Peyer's patch (tissue), 4 donors: Measurements from ENCODE around the gene NTNG1. TPM values are rescaled to one million over a fixed set of nuclear protein-coding genes. Genes with fewer than 3 reads are reported as not detected.
A peak's percentile ranks its signal among the peaks of the same experiment; 100 is the strongest.

Experiments
- DNase-seq, 3 donors: peaks; one replicate each; pipeline ENCODE4 v3.0.0-alpha.2; 2017 to 2019
- H3K27ac ChIP-seq, 4 donors: fragments of 200-600 bp; sonication (generic); one replicate each; pipeline ENCODE4 v1.5.1; 2016 to 2019
- H3K27me3 ChIP-seq, 2 donors: fragments of 200-600 bp; sonication (generic); one replicate each; pipeline ENCODE4 v1.5.1; 2019
- H3K36me3 ChIP-seq, 3 donors: fragments of 200-600 bp; sonication (generic); one replicate each; pipeline ENCODE4 v1.5.1; 2016 to 2019
- H3K4me1 ChIP-seq, 4 donors: fragments of 200-600 bp; sonication (generic); one replicate each; pipeline ENCODE4 v1.5.1; 2016 to 2019
- H3K4me3 ChIP-seq, 4 donors: fragments of 200-600 bp; sonication (generic); 1 replicate in 3 of 4; 2 replicates in 1 of 4; pipeline ENCODE4 v1.5.1; 2016 to 2019; ENCODE audit warnings: mild to moderate bottlenecking in 1 of 4
- H3K9me3 ChIP-seq, 4 donors: fragments of 200-600 bp; sonication (generic); one replicate each; pipeline ENCODE4 v1.5.1; 2016 to 2019; ENCODE audit warnings: mild to moderate bottlenecking in 1 of 4
- POLR2A ChIP-seq, 2 donors: fragments of 450-650 bp; IDR thresholded peaks; one replicate each; pipeline ENCODE4 v1.5.1; 2017; ENCODE audit warnings: antibody characterized with exemption in 2 of 2, mild to moderate bottlenecking in 2 of 2, moderate library complexity in 2 of 2
- total RNA-seq, 4 donors: library from RNA; depleted of rRNA; stranded (reverse); fragments of >200 nt; gene quantifications; one replicate each; pipeline ENCODE4 v1.1.0, GENCODE V29; 2016
- TF ChIP-seq, protein P1 (sequence below), 6 experiments: fragments of 450-650 bp in 4 of 6; fragments of 200-600 bp in 2 of 6; sonication (generic) in 1 of 6; IDR thresholded peaks; one replicate each; pipeline ENCODE4 v1.5.1; 2017 to 2019; ENCODE audit warnings: antibody characterized with exemption in 6 of 6, mild to moderate bottlenecking in 3 of 6, moderate library complexity in 1 of 6

The NTNG1 gene
- total RNA-seq, 4 donors from 2014 or later, result 17.3 TPM; not detected in 3

DNA sequence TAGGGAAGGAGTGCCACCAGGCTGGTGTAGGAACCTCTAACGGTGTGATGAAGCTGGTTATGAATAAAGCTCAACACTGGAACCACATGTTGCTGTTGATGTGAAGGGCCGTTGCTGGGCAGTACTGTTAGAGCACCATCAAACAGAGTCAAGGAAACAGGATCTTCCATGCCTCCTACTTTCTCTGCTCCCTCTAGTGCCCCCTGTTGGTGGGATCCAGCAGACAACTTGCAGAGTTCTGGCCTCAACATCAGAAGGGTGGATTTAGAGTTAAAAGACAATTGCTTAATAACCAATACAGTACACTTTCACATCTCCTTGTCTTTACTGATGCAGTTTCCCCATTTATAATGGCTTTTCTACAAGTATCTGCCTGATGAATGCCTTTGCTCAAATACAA is 336.4 kb downstream of the NTNG1 start:
- DNase-seq, result no peak

DNA sequence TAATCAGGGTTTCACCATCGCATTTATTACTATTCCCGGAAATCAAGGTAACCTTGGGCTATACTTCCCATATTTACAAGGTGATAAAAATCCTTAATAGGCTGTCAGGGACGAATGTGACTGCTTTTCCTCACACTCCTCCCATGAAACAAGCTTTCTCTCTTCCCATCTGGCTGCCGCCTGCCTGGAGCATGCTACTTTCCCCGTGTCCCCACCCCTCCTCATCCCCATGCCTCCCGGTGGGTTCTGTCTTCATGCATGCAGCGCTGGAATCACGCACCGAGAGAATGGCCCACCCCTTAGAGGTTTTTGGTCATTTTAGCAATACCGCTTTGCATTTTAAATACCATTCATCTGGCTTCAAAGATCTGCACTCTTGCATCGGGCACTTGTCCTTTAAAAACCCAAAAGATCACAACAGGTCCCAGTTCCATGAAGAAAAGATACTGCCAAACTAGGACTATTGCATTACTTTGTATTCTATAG is 339.1 kb downstream of the NTNG1 start:
- no peaks in the 10 kb centered on the region for H3K27me3 ChIP-seq
- H3K36me3 ChIP-seq, result no peaks in the 10 kb centered on the region
- no peaks in the 10 kb centered on the region for H3K4me1 ChIP-seq
- no peak overlapping the region for H3K4me3 ChIP-seq
- TF ChIP-seq, protein P1, sequence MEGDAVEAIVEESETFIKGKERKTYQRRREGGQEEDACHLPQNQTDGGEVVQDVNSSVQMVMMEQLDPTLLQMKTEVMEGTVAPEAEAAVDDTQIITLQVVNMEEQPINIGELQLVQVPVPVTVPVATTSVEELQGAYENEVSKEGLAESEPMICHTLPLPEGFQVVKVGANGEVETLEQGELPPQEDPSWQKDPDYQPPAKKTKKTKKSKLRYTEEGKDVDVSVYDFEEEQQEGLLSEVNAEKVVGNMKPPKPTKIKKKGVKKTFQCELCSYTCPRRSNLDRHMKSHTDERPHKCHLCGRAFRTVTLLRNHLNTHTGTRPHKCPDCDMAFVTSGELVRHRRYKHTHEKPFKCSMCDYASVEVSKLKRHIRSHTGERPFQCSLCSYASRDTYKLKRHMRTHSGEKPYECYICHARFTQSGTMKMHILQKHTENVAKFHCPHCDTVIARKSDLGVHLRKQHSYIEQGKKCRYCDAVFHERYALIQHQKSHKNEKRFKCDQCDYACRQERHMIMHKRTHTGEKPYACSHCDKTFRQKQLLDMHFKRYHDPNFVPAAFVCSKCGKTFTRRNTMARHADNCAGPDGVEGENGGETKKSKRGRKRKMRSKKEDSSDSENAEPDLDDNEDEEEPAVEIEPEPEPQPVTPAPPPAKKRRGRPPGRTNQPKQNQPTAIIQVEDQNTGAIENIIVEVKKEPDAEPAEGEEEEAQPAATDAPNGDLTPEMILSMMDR (IDR thresholded peaks at IDR 0.05), result no peak
- no peak for TF ChIP-seq POLR2A (IDR thresholded peaks at IDR 0.05)
- no peaks in the 10 kb centered on the region for H3K9me3 ChIP-seq
- no peak for DNase-seq
- H3K27ac ChIP-seq, result no peak overlapping the region

More for the DNA sequence above, 336.4 kb downstream of the NTNG1 start:
- Histone ChIP-seq H3K27me3 (no peaks in the 10 kb centered on the region), H3K9me3 (no peaks in the 10 kb centered on the region), H3K4me1 (no peaks in the 10 kb centered on the region), H3K4me3 (no peak overlapping the region), H3K27ac (no peak overlapping the region), H3K36me3 (no peaks in the 10 kb centered on the region)
- TF ChIP-seq POLR2A (IDR thresholded peaks at IDR 0.05), result no peak
- TF ChIP-seq, protein P1 (IDR thresholded peaks at IDR 0.05), result no peak

DNA sequence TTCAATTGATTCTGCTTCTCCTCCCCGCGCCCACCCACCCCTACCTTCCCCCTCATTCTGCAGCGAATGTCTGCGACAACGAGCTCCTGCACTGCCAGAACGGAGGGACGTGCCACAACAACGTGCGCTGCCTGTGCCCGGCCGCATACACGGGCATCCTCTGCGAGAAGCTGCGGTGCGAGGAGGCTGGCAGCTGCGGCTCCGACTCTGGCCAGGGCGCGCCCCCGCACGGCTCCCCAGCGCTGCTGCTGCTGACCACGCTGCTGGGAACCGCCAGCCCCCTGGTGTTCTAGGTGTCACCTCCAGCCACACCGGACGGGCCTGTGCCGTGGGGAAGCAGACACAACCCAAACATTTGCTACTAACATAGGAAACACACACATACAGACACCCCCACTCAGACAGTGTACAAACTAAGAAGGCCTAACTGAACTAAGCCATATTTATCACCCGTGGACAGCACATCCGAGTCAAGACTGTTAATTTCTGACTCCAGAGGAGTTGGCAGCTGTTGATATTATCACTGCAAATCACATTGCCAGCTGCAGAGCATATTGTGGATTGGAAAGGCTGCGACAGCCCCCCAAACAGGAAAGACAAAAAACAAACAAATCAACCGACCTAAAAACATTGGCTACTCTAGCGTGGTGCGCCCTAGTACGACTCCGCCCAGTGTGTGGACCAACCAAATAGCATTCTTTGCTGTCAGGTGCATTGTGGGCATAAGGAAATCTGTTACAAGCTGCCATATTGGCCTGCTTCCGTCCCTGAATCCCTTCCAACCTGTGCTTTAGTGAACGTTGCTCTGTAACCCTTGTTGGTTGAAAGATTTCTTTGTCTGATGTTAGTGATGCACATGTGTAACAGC is 339.9 kb downstream of the NTNG1 start:
- no peaks in the 10 kb centered on the region for H3K9me3 ChIP-seq
- peak in 2 of 3 donors; percentile 24 to 62 for DNase-seq
- H3K27me3 ChIP-seq, result no peaks in the 10 kb centered on the region
- H3K4me1 ChIP-seq, result no peaks in the 10 kb centered on the region
- H3K36me3 ChIP-seq, result no peaks in the 10 kb centered on the region
- no peak overlapping the region for H3K4me3 ChIP-seq
- no peak for TF ChIP-seq POLR2A (IDR thresholded peaks at IDR 0.05)
- TF ChIP-seq, protein P1 (IDR thresholded peaks at IDR 0.05), result no peak
- no peak overlapping the region for H3K27ac ChIP-seq

DNA sequence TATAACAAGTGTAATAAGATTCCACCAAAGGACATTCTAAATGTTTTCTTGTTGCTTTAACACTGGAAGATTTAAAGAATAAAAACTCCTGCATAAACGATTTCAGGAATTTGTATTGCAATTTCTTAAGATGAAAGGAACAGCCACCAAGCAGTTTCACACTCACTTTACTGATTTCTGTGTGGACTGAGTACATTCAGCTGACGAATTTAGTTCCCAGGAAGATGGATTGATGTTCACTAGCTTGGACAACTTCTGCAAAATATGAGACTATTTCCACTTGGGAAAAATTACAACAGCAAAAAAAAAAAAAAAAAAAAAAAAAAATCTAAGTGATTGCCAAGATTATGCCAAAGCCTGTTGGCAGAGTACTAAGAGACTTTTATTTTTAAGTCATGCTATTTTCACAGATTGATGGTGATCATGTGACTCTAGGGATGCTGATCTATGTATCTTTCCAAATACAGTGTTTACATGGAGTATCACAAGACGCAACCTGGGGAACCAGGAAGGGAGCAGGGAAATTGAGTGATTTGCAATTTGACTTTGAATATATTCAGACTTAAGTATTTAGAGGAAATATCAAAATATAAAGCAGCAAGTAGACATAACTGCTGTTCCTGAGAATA is 341.0 kb downstream of the NTNG1 start:
- H3K4me3 ChIP-seq, result no peak overlapping the region

GRCh38 chr1:107483949-107484348 is 343.1 kb downstream of the NTNG1 start:
- no peaks in the 10 kb centered on the region for H3K36me3 ChIP-seq
- TF ChIP-seq, protein P1 (IDR thresholded peaks at IDR 0.05), result no peak
- no peak for TF ChIP-seq POLR2A (IDR thresholded peaks at IDR 0.05)
- H3K27me3 ChIP-seq, result no peaks in the 10 kb centered on the region
- no peak for DNase-seq
- no peaks in the 10 kb centered on the region for H3K9me3 ChIP-seq
- no peak overlapping the region for H3K4me3 ChIP-seq
- no peaks in the 10 kb centered on the region for H3K4me1 ChIP-seq
- H3K27ac ChIP-seq, result no peak overlapping the region

More for the DNA sequence above, 341.0 kb downstream of the NTNG1 start:
- Histone ChIP-seq H3K4me1 (no peaks in the 10 kb centered on the region), H3K36me3 (no peaks in the 10 kb centered on the region), H3K27me3 (no peaks in the 10 kb centered on the region), H3K27ac (no peak overlapping the region), H3K9me3 (no peaks in the 10 kb centered on the region)
- DNase-seq, result no peak
- TF ChIP-seq, protein P1 (IDR thresholded peaks at IDR 0.05), result no peak
- TF ChIP-seq POLR2A (IDR thresholded peaks at IDR 0.05), result no peak
